ENCODE results near the gene VEZT. TPM values are rescaled to one million over a fixed set of nuclear protein-coding genes. Genes with fewer than 3 reads are reported as not detected.

Gene VEZT
- total and polyA plus RNA-seq, 9 of the 15 experiments (the other 6 are each of a cell fraction or from before 2014, with no cell fraction given) = 16.1 to 61.5 (median 32.6) TPM

DNA sequence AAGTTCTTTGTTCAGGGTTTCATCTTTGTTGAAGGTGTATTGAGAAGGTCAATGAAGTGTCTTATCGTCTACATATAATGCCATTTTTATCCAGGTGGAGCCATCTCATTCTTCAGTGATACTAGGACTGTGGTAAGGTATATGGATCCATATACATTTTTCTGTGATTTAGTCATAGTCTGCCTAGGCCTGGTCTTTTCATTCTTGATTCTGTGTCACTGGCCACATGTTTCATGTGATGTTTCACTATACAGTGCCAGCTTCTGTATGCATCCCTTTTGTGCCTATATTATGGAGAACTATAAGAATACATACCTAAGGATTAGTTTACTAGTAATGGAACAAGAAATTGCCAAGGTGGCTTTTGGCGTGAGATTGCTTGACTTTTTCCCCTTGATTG, 40.5 kb downstream of the VEZT start (continued):
- TF ChIP-seq RERE (CRISPR knock-in tag; IDR thresholded peaks at IDR 0.05; ENCODE audit: borderline replicate concordance) (no peak), SMAD1 (IDR thresholded peaks at IDR 0.05; ENCODE audit: low read depth, low read length, partially characterized antibody) (no peak), ZNF668 (CRISPR knock-in tag; IDR thresholded peaks at IDR 0.05) (no peak), ETS2 (tag; IDR thresholded peaks at IDR 0.05; ENCODE audit: borderline replicate concordance, poor library complexity, severe bottlenecking) (no peak)

GRCh38 chr12:95258803-95259202, 41.2 kb downstream of the VEZT start:
- ATAC-seq (no peak), DNase-seq (ENCODE audit: extremely low read depth in 1 of 4, low spot score in 3 of 4) (no peak), FAIRE-seq (no peak)
- H3K4me3 ChIP-seq = no peak overlapping the region
- H4K20me1 ChIP-seq (replicated peaks; ENCODE audit: control insufficient read depth, insufficient read depth, low read length) = no peaks in the 10 kb centered on the region
- H3K9me3 ChIP-seq (replicated peaks; ENCODE audit: control insufficient read depth, insufficient read depth, low read depth, low read length) = no peaks in the 10 kb centered on the region
- no peaks in the 10 kb centered on the region for H3K4me1 ChIP-seq (replicated peaks in 1 of 2; ENCODE audit: control insufficient read depth in 2 of 2, insufficient read depth in 2 of 2, low read length in 2 of 2)
- in situ Hi-C loops (cut with MboI) = no loop called here
- no peaks in the 10 kb centered on the region for H3K9me1 ChIP-seq (ENCODE audit: control insufficient read depth, insufficient read depth, low read length)
- no peaks in the 10 kb centered on the region for H3K27me3 ChIP-seq (ENCODE audit: control insufficient read depth in 2 of 2, insufficient read depth in 2 of 2, low read length in 2 of 2)
- H3K79me2 ChIP-seq (ENCODE audit: control insufficient read depth, insufficient read depth, low read length) = no peaks in the 10 kb centered on the region
- BruUV-seq (replicated peaks) = no TSS peak
- H3K27ac ChIP-seq (ENCODE audit: extremely low read depth, low read depth, low read length) = no peak overlapping the region
- H3K9ac ChIP-seq (ENCODE audit: insufficient read depth in 1 of 2, low read depth in 2 of 2, low read length in 2 of 2) = no peak overlapping the region
- CTCF ChIA-PET (ENCODE audit: low intra/inter-chr PET ratio) = no interaction called here
- no peak overlapping the region for H2AFZ ChIP-seq (ENCODE audit: low read depth, low read length)
- no peak overlapping the region for H3K4me2 ChIP-seq (ENCODE audit: insufficient read depth, low read length)
- H3K36me3 ChIP-seq (ENCODE audit: control insufficient read depth, insufficient read depth, low read length) = peaks cover 43% of the 10 kb centered on the region
- 53% methylated on average over 2 of the region's 2 CpGs for WGBS (ENCODE audit: insufficient coverage, low coverage, missing lambda C conversion rate)
- POLR2A ChIA-PET = interaction anchor here (0.6 to 0.9 kb wide), 2 partner anchors 18 to 79 kb away, joined by 3 read pairs; no protein-coding TSS in a partner anchor
- intact Hi-C loops (cut with micrococcal nuclease) = no loop called here
- TF ChIP-seq ZNF274 (IDR thresholded peaks at IDR 0.05; ENCODE audit: borderline replicate concordance, low read depth, low read length) = no peak
- no peak for TF ChIP-seq SNRNP70 (optimal IDR thresholded peaks at IDR 0.05; ENCODE audit: low read depth, low read length)
- TF ChIP-seq MAFF (IDR thresholded peaks at IDR 0.05; ENCODE audit: low read length) = peak; percentile 94
- TF ChIP-seq CBFA2T2 (conservative IDR thresholded peaks at IDR 0.05) = no peak
- TF ChIP-seq ERF (CRISPR knock-in tag; IDR thresholded peaks at IDR 0.05) = no peak
- no peak for TF ChIP-seq KLF13 (tag; IDR thresholded peaks at IDR 0.05; ENCODE audit: borderline replicate concordance, low read depth)
- no peak for TF ChIP-seq SAFB2 (IDR thresholded peaks at IDR 0.05; ENCODE audit: borderline replicate concordance, low read depth, low read length, severe bottlenecking)
- TF ChIP-seq SIN3A (IDR thresholded peaks at IDR 0.05; ENCODE audit: borderline replicate concordance in 2 of 2, control insufficient read depth in 1 of 2, low read depth in 2 of 2, low read length in 2 of 2) = no peak
- no peak for TF ChIP-seq STAT5A (IDR thresholded peaks at IDR 0.05; ENCODE audit: borderline replicate concordance, low read length)
- TF ChIP-seq MYC (IDR thresholded peaks at IDR 0.05; ENCODE audit: low read depth, low read length) = no peak
- TF ChIP-seq MYC (CRISPR knock-in tag; IDR thresholded peaks at IDR 0.05; ENCODE audit: borderline replicate concordance, low read depth) = no peak
- no peak for TF ChIP-seq KDM4B (IDR thresholded peaks at IDR 0.05; ENCODE audit: borderline replicate concordance in 2 of 2, low read depth in 1 of 2)
- peak; percentile 94 for TF ChIP-seq MAFK (IDR thresholded peaks at IDR 0.05; ENCODE audit: low read length)

All from K562 (cell line).